Measurements from ENCODE around the gene FAF1.
"Not testable (repeated sequence)": the region's sequence is repeated elsewhere in the genome, so short reads cannot be mapped to it uniquely, and the experiment has no call there.

FAF1 gene

GRCh38 chr1:50548243-50548642 lies 411.8 kb downstream of the FAF1 start:
- TF ChIP-seq CTCF (conservative IDR thresholded peaks at IDR 0.05; ENCODE audit: low read depth), result no peak
- no peak for DNase-seq (ENCODE audit: low spot score)
- ChIA-PET CTCF (no interaction called here), POLR2A (ENCODE audit: low non-redundant PET) (no interaction called here)
- no peak overlapping the region for H3K27ac ChIP-seq

GRCh38 chr1:50542362-50542761 lies 417.7 kb downstream of the FAF1 start:
- POLR2A ChIA-PET (ENCODE audit: low non-redundant PET), result no interaction called here
- no peak overlapping the region for H3K27ac ChIP-seq
- CTCF ChIA-PET, result interaction anchor here (0.7 kb wide), 1 partner anchor 514 kb away, joined by 3 read pairs; no protein-coding TSS in a partner anchor
- no peak for TF ChIP-seq CTCF (conservative IDR thresholded peaks at IDR 0.05; ENCODE audit: low read depth)
- DNase-seq (ENCODE audit: low spot score), result no peak

GRCh38 chr1:50538476-50538875 lies 421.6 kb downstream of the FAF1 start:
- ChIA-PET CTCF (no interaction called here), POLR2A (ENCODE audit: low non-redundant PET) (no interaction called here)
- H3K27ac ChIP-seq, result no peak overlapping the region
- DNase-seq (ENCODE audit: low spot score), result no peak
- TF ChIP-seq CTCF (conservative IDR thresholded peaks at IDR 0.05; ENCODE audit: low read depth), result no peak

GRCh38 chr1:50531601-50532000 lies 428.5 kb downstream of the FAF1 start:
- no peak for TF ChIP-seq CTCF (conservative IDR thresholded peaks at IDR 0.05; ENCODE audit: low read depth)
- ChIA-PET POLR2A (ENCODE audit: low non-redundant PET) (no interaction called here), CTCF (interaction anchor here (0.6 kb wide), 1 partner anchor 15 kb away, joined by 4 read pairs; no protein-coding TSS in a partner anchor)
- H3K27ac ChIP-seq, result no peak overlapping the region
- DNase-seq (ENCODE audit: low spot score), result no peak

GRCh38 chr1:50531027-50531426 lies 429.0 kb downstream of the FAF1 start:
- TF ChIP-seq CTCF (conservative IDR thresholded peaks at IDR 0.05; ENCODE audit: low read depth), result no peak
- H3K27ac ChIP-seq, result no peak overlapping the region
- DNase-seq (ENCODE audit: low spot score), result no peak
- ChIA-PET POLR2A (ENCODE audit: low non-redundant PET) (no interaction called here), CTCF (no interaction called here)

- ChIA-PET POLR2A (ENCODE audit: low non-redundant PET) (no interaction called here), CTCF (interaction anchor here (0.6 to 0.7 kb wide), 2 partner anchors 632 to 661 kb away, joined by 3 read pairs; no protein-coding TSS in a partner anchor)
- no peak for DNase-seq (ENCODE audit: low spot score)
- H3K27ac ChIP-seq, result no peak overlapping the region
- TF ChIP-seq CTCF (conservative IDR thresholded peaks at IDR 0.05; ENCODE audit: low read depth), result no peak
These were observed 430.6 kb downstream of the FAF1 start for GRCh38 chr1:50529510-50529909.

- POLR2A ChIA-PET (ENCODE audit: low non-redundant PET); CTCF ChIA-PET: not testable (repeated sequence)
These were observed 432.1 kb downstream of the FAF1 start for GRCh38 chr1:50527987-50528320.

More at GRCh38 chr1:50527987-50528320, 432.1 kb downstream of the FAF1 start:
- H3K27ac ChIP-seq; DNase-seq (ENCODE audit: low spot score): not testable (repeated sequence)

All from RWPE1 (cell line).